B cell (primary cell): Measurements from ENCODE around the gene CDC42EP4. TPM values are rescaled to one million over a fixed set of nuclear protein-coding genes. Genes with fewer than 3 reads are reported as not detected.

Experiments
- ATAC-seq: fragments of 200-7000 bp; cut with Tn5 transposase; one replicate; pipeline ENCODE4 v1.10.0; 2021; ENCODE audit warnings: low read depth, mild to moderate bottlenecking, moderate number of reproducible peaks, moderate library complexity
- CTCF ChIA-PET: fragments of 350-600 bp; sonication (Branson Sonifier 250); formaldehyde crosslinking; loops from one replicate; lab custom pipeline; 2021; ENCODE audit warnings: antibody characterized with exemption, inconsistent platforms; lab: Charles Lee
- POLR2A ChIA-PET: fragments of 350-600 bp; sonication (Branson Sonifier 250); formaldehyde crosslinking; loops from one replicate; lab custom pipeline; 2021; ENCODE audit warnings: antibody characterized with exemption; lab: Charles Lee
- DNase-seq: peaks from one replicate; pipeline ENCODE4 v3.0.0; 2013
- H2AFZ ChIP-seq: 2 replicates; pipeline ENCODE4 v1.6.1; 2012; ENCODE audit warnings: mild to moderate bottlenecking, low read depth, low read length; ENCODE audit not compliant: insufficient read depth, poor library complexity, severe bottlenecking
- H3K27ac ChIP-seq, 2 donors: 1 replicate in 1 of 2; 2 replicates in 1 of 2; pipeline ENCODE4 v1.5.1; 2012 to 2013; ENCODE audit warnings: low read length in 2 of 2, mild to moderate bottlenecking in 2 of 2, moderate library complexity in 1 of 2
- H3K27me3 ChIP-seq, 4 experiments: fragments of 200-600 bp in 1 of 4; sonication (generic) in 1 of 4; replicated peaks in 1 of 4; 1 replicate in 2 of 4; 2 replicates in 2 of 4; pipeline versions ENCODE4 v1.6.1 to v1.7.0; 2013 to 2016; ENCODE audit warnings: low read length in 3 of 4, mild to moderate bottlenecking in 2 of 4, mixed read lengths in 1 of 4, moderate library complexity in 1 of 4; ENCODE audit not compliant: insufficient read depth in 4 of 4, control insufficient read depth in 3 of 4; ENCODE audit errors: control extremely low read depth in 1 of 4
- H3K36me3 ChIP-seq, 2 experiments: replicated peaks in 1 of 2; 1 replicate in 1 of 2; 2 replicates in 1 of 2; pipeline versions ENCODE4 v1.6.1 to v1.7.1; 2013; ENCODE audit warnings: low read length in 1 of 2; ENCODE audit not compliant: insufficient read depth in 2 of 2, control insufficient read depth in 1 of 2; ENCODE audit errors: control extremely low read depth in 1 of 2, extremely low read depth in 1 of 2
- H3K4me1 ChIP-seq, 2 donors: fragments of 200-600 bp in 1 of 2; sonication (generic) in 1 of 2; 1 replicate in 1 of 2; 2 replicates in 1 of 2; pipeline versions ENCODE4 v1.5.1 to v1.6.1; 2013 to 2017; ENCODE audit warnings: low read length in 2 of 2; ENCODE audit not compliant: control insufficient read depth in 2 of 2, insufficient read depth in 2 of 2
- H3K4me2 ChIP-seq: replicated peaks from 2 replicates; pipeline ENCODE3; 2012; ENCODE audit warnings: mild to moderate bottlenecking, low read depth, low read length; ENCODE audit not compliant: poor library complexity, severe bottlenecking
- H3K4me3 ChIP-seq, 5 experiments: fragments of 200-600 bp in 1 of 5; sonication (generic) in 1 of 5; 1 replicate in 3 of 5; 2 replicates in 2 of 5; pipeline versions ENCODE4 v1.5.1 to v1.7.0; 2011 to 2016; ENCODE audit warnings: low read length in 4 of 5, mild to moderate bottlenecking in 4 of 5, low read depth in 2 of 5, control low read depth in 1 of 5, moderate library complexity in 1 of 5; ENCODE audit not compliant: insufficient read depth in 1 of 5; ENCODE audit errors: control extremely low read depth in 1 of 5, extremely low read depth in 1 of 5
- H3K79me2 ChIP-seq: fragments of 200-600 bp; sonication (generic); one replicate; pipeline ENCODE4 v1.6.0; 2016; ENCODE audit warnings: low read length; ENCODE audit not compliant: control insufficient read depth, insufficient read depth
- H3K9ac ChIP-seq: fragments of 200-600 bp; sonication (generic); 2 replicates; pipeline ENCODE4 v1.6.1; 2017; ENCODE audit warnings: mild to moderate bottlenecking, low read length, moderate library complexity
- H3K9me3 ChIP-seq, 3 donors: one replicate each; pipeline versions ENCODE4 v1.6.1 to v1.7.1; 2013; ENCODE audit warnings: low read length in 2 of 3; ENCODE audit not compliant: control insufficient read depth in 2 of 3, insufficient read depth in 1 of 3; ENCODE audit errors: control extremely low read depth in 1 of 3
- H4K20me1 ChIP-seq: 2 replicates; pipeline ENCODE4 v1.6.0; 2012; ENCODE audit warnings: mild to moderate bottlenecking, low read length; ENCODE audit not compliant: insufficient read depth, control insufficient read depth, poor library complexity, severe bottlenecking
- H3K27ac Mint-ChIP-seq: one replicate; pipeline ENCODE4 v1.8.0; 2021; ENCODE audit warnings: mixed read lengths
- H3K27me3 Mint-ChIP-seq: one replicate; pipeline ENCODE4 v1.8.0; 2021; ENCODE audit warnings: mixed read lengths
- H3K4me1 Mint-ChIP-seq: one replicate; pipeline ENCODE4 v1.8.0; 2021; ENCODE audit warnings: mixed read lengths
- H3K4me3 Mint-ChIP-seq: one replicate; pipeline ENCODE4 v1.8.0; 2021; ENCODE audit warnings: mixed read lengths
- H3K9me3 Mint-ChIP-seq: one replicate; pipeline ENCODE4 v1.8.0; 2022; ENCODE audit warnings: mixed read lengths; ENCODE audit not compliant: insufficient read depth
- EZH2 ChIP-seq: IDR thresholded peaks from 2 replicates; pipeline ENCODE4 v1.6.1; 2012; ENCODE audit warnings: borderline replicate concordance, low read depth, mild to moderate bottlenecking, moderate library complexity, low read length; ENCODE audit not compliant: insufficient read depth, poor library complexity, severe bottlenecking
- WGBS: methylation state at CpG from one replicate; pipeline ENCODE4 v1.1.5; 2013; ENCODE audit warnings: missing lambda C conversion rate; ENCODE audit not compliant: insufficient coverage; 5-methylcytosine and 5-hydroxymethylcytosine counted together
- intact Hi-C: fragments of 100-400 bp; cut with micrococcal nuclease; formaldehyde crosslinking; loops from one replicate; pipeline ENCODE4 v1.10.0; 2022
- polyA plus RNA-seq: library from polyadenylated mRNA; depleted of rRNA; stranded (reverse); fragments of >200 nt; gene quantifications from 2 replicates; pipeline ENCODE4 v1.2.3, GENCODE V29; 2012
- total RNA-seq, 2 donors: library from RNA; stranded (reverse); fragments of 120-200 nt in 1 of 2; gene quantifications; 1 replicate in 1 of 2; 2 replicates in 1 of 2; pipeline versions ENCODE4 v1.2.3 to v1.2.4, GENCODE V29; 2013 to 2022
- TF ChIP-seq, protein P1 (sequence below): fragments of 200-600 bp; IDR thresholded peaks from one replicate; pipeline ENCODE4 v1.8.0; 2022; ENCODE audit warnings: antibody characterized with exemption, mild to moderate bottlenecking

The CDC42EP4 gene
- total and polyA plus RNA-seq, 2 donors (not counting 1 experiment from before 2014, with no cell fraction given), result 0.79 to 2.0 TPM

DNA sequence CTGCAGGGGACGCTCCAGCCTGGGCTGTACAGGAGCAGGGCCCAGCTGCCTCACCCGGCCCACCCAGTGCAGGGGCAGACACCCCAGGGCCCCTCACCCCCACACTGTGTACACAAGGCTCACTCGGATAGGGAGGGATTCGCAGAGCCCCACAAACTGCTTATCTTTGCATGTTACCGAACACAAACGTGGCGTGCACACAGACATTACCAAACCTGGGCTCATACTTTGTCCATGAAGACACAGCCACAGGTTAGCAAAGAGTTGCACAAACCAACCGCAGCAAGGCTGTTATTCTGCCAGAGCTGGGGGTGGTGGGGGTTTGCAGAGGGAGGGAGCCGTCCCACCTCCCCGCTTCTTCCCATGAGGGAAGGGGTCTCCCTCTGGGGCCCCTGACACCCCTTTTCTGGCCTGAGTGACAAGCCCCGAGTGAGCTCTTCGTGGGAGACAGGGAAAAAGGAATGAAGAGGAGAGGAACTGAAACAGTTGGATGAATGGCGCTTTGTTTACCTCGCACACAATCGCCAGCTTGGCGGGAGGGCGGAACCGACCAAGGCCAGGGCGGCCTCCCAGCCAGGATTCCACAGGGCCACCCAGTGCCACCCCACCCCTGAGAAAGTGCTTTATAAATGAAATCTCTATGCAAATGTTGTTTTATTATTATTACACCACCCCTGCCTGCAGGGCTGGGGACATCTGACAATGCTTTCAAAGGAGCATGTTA is 49.7 kb downstream of the CDC42EP4 start:
- no peaks in the 10 kb centered on the region for H4K20me1 ChIP-seq
- CTCF ChIA-PET, result interaction anchor here (17.2 kb wide), 1 partner anchor 107 kb away, joined by 296 read pairs; no protein-coding TSS in a partner anchor
- ATAC-seq (no peak), DNase-seq (no peak)
- 82% methylated on average over 13 of the region's 19 CpGs for WGBS
- Mint-ChIP-seq H3K27ac (no peak overlapping the region), H3K4me1 (no peaks in the 10 kb centered on the region), H3K4me3 (no peak overlapping the region), H3K9me3 (no peaks in the 10 kb centered on the region), H3K27me3 (no peaks in the 10 kb centered on the region)
- no peaks in the 10 kb centered on the region for H3K36me3 ChIP-seq
- TF ChIP-seq, protein P1, sequence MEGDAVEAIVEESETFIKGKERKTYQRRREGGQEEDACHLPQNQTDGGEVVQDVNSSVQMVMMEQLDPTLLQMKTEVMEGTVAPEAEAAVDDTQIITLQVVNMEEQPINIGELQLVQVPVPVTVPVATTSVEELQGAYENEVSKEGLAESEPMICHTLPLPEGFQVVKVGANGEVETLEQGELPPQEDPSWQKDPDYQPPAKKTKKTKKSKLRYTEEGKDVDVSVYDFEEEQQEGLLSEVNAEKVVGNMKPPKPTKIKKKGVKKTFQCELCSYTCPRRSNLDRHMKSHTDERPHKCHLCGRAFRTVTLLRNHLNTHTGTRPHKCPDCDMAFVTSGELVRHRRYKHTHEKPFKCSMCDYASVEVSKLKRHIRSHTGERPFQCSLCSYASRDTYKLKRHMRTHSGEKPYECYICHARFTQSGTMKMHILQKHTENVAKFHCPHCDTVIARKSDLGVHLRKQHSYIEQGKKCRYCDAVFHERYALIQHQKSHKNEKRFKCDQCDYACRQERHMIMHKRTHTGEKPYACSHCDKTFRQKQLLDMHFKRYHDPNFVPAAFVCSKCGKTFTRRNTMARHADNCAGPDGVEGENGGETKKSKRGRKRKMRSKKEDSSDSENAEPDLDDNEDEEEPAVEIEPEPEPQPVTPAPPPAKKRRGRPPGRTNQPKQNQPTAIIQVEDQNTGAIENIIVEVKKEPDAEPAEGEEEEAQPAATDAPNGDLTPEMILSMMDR, result no peak
- no peak for TF ChIP-seq EZH2
- H3K9me3 ChIP-seq, result no peaks in the 10 kb centered on the region
- POLR2A ChIA-PET, result no interaction called here
- no peak overlapping the region for H3K4me2 ChIP-seq
- no peak overlapping the region for H2AFZ ChIP-seq
- H3K27me3 ChIP-seq, result no peaks in the 10 kb centered on the region
- H3K4me3 ChIP-seq, result no peak overlapping the region
- H3K79me2 ChIP-seq, result no peaks in the 10 kb centered on the region
- intact Hi-C loops, result no loop called here
- H3K4me1 ChIP-seq, result no peaks in the 10 kb centered on the region
- H3K9ac ChIP-seq, result no peak overlapping the region
- no peak overlapping the region for H3K27ac ChIP-seq

- no peaks in the 10 kb centered on the region for H3K27me3 ChIP-seq
- no peaks in the 10 kb centered on the region for H3K4me1 ChIP-seq
- WGBS, result 98% methylated on average over 7 of the region's 9 CpGs
- H4K20me1 ChIP-seq, result no peaks in the 10 kb centered on the region
- CTCF ChIA-PET, result interaction anchor here (0.6 to 17.2 kb wide), 2 partner anchors 108 to 861 kb away, joined by 3 to 296 read pairs; no protein-coding TSS in a partner anchor
- DNase-seq, result no peak
- no peaks in the 10 kb centered on the region for H3K27me3 Mint-ChIP-seq
- no peak within 1 kb of the TSS for H3K4me3 ChIP-seq
- H3K4me1 Mint-ChIP-seq, result no peaks in the 10 kb centered on the region
- H3K4me2 ChIP-seq, result no peak within 1 kb of the TSS
- H3K27ac Mint-ChIP-seq, result no peak within 1 kb of the TSS
- no peak within 1 kb of the TSS for H3K27ac ChIP-seq
- no peaks in the 10 kb centered on the region for H3K9me3 ChIP-seq
- H3K9ac ChIP-seq, result no peak within 1 kb of the TSS
- POLR2A ChIA-PET, result no interaction called here
- intact Hi-C loops, result no loop called here
- no peaks in the 10 kb centered on the region for H3K36me3 ChIP-seq
- no peak within 1 kb of the TSS for H3K4me3 Mint-ChIP-seq
- H2AFZ ChIP-seq, result no peak within 1 kb of the TSS
- TF ChIP-seq, protein P1, result no peak
- TF ChIP-seq EZH2, result no peak
- no peaks in the 10 kb centered on the region for H3K9me3 Mint-ChIP-seq
- ATAC-seq, result no peak
- H3K79me2 ChIP-seq, result no peaks in the 10 kb centered on the region
Observed at GRCh38 chr17:73261617-73261951, 50.2 kb downstream of the CDC42EP4 start, which contains the start of gene CPSF4L. Gene CPSF4L (minus strand): TSS chr17:73261880. CDS start chr17:73261818, 62 bp downstream.
